ENCODE results near the gene YIPF5.

DNA sequence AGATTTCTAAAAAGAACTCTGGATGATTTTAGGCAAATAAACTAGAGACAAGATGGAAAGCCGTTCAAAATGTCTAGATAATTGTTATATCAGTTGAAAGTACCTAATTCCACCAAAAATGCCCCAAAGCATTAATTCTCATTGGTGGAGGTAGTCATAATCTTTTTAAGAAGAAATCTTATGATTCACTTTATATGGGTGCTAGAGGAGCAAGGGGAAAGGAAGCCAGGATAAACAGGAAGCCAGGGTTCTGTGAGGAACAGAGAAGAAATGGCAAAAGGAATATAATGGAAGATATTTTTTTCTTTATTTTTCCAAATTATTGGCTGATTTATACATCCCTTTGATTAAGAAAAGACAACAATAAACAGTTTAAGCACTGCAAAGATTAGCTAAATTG, 7.8 kb downstream of the YIPF5 start:
- TF ChIP-seq POLR2A (IDR thresholded peaks at IDR 0.05), result no peak
- TF ChIP-seq, protein P1, sequence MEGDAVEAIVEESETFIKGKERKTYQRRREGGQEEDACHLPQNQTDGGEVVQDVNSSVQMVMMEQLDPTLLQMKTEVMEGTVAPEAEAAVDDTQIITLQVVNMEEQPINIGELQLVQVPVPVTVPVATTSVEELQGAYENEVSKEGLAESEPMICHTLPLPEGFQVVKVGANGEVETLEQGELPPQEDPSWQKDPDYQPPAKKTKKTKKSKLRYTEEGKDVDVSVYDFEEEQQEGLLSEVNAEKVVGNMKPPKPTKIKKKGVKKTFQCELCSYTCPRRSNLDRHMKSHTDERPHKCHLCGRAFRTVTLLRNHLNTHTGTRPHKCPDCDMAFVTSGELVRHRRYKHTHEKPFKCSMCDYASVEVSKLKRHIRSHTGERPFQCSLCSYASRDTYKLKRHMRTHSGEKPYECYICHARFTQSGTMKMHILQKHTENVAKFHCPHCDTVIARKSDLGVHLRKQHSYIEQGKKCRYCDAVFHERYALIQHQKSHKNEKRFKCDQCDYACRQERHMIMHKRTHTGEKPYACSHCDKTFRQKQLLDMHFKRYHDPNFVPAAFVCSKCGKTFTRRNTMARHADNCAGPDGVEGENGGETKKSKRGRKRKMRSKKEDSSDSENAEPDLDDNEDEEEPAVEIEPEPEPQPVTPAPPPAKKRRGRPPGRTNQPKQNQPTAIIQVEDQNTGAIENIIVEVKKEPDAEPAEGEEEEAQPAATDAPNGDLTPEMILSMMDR (IDR thresholded peaks at IDR 0.05), result no peak
